Stimulated activated naive CD8-positive, alpha-beta T cell treated with anti-CD3 and anti-CD28 coated beads, Interleukin-15, amount 100 ng/mL, for 72 hours (primary cell): ENCODE data around the gene APOA1.

ENCODE experiments used
- ATAC-seq: fragments of 150-1000 bp; cut with Tn5 transposase; 2 replicates; pipeline ENCODE4 v1.10.0; 2021; ENCODE audit warnings: mild to moderate bottlenecking, moderate library complexity
- DNase-seq, 2 donors: peaks; one replicate each; pipeline ENCODE4 v3.0.0; 2021 to 2022
- H3K27ac Mint-ChIP-seq, 2 donors: one replicate each; pipeline ENCODE4 v1.8.0; 2022; ENCODE audit warnings: mild to moderate bottlenecking in 2 of 2, mixed read lengths in 2 of 2, moderate library complexity in 2 of 2
- H3K27me3 Mint-ChIP-seq: one replicate; pipeline ENCODE4 v1.8.0; 2022; ENCODE audit warnings: mixed read lengths
- H3K4me1 Mint-ChIP-seq: one replicate; pipeline ENCODE4 v1.8.0; 2022; ENCODE audit warnings: mild to moderate bottlenecking, mixed read lengths
- H3K4me3 Mint-ChIP-seq, 2 donors: one replicate each; pipeline ENCODE4 v1.8.0; 2022; ENCODE audit warnings: mild to moderate bottlenecking in 2 of 2, mixed read lengths in 2 of 2, moderate library complexity in 1 of 2
- H3K9me3 Mint-ChIP-seq, 2 donors: one replicate each; pipeline ENCODE4 v1.8.0; 2022; ENCODE audit warnings: mixed read lengths in 2 of 2

Gene APOA1

DNA sequence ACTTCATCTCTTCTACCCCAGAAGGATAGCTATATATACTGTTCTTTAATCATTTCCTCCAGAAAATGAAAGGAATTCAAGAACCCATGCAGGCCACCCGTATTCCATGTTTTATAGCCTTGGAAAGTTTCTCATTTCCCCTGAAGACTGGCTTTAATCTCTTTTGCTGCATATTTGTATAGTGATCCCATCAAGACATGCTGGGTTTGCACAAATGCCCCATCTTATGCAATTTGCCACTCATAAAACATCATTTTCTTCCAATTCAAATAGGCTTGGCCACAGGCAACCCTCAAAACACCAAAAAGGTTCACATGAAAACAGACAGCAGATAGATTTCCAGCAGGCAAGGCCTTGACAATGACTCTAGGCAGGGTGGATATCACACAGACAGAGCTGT, 28.3 kb upstream of the APOA1 start:
- Mint-ChIP-seq H3K4me3 (no peak overlapping the region), H3K4me1 (peaks cover 9% of the 10 kb centered on the region), H3K27me3 (no peaks in the 10 kb centered on the region), H3K9me3 (no peaks in the 10 kb centered on the region), H3K27ac (no peak overlapping the region)
- DNase-seq, result no peak
- ATAC-seq, result no peak

DNA sequence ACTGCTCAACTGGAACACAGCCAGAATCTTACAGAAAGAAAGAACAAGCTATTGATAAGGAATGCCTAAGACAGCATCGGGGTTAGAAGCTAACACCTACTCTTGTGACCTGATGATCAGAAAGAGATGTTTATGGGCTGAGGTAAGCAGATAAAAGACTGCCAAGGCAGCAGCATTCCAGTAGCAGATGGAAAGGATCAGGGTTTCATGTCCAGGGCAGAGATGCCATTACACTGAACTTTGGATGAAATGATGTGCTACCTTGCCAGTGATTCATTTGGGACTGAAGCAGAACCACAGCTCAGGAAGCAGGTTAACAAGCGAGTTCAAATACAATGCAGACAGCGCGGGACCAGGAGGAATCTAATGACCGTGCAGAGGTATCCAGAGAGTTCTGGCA, 27.1 kb upstream of the APOA1 start:
- ATAC-seq, result no peak
- no peak for DNase-seq
- no peak overlapping the region for H3K4me3 Mint-ChIP-seq
- H3K9me3 Mint-ChIP-seq, result no peaks in the 10 kb centered on the region
- H3K27ac Mint-ChIP-seq, result no peak overlapping the region
- no peaks in the 10 kb centered on the region for H3K27me3 Mint-ChIP-seq
- H3K4me1 Mint-ChIP-seq, result peaks cover under 1% of the 10 kb centered on the region

DNA sequence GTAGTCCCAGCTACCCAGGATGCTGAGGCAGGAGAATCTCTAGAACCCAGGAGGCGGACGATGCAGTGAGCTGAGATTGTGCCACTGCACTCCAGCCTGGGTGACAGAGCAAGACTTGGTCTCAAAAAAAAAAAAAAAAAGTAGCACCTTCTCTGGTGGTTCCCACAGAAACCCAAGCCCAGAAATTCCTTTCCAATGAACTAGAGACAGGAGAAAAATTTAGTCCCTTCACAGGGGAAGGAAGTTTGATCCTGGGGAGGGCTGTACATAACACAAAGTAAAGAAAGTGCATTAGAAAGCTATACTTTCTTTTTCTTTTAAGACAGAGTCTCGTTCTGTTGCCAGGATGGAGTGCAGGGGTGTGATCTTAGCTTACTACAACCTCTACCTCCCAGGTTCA, 25.5 kb upstream of the APOA1 start:
- Mint-ChIP-seq H3K27ac (no peak overlapping the region), H3K4me3 (no peak overlapping the region), H3K27me3 (no peaks in the 10 kb centered on the region), H3K9me3 (no peaks in the 10 kb centered on the region), H3K4me1 (no peaks in the 10 kb centered on the region)
- DNase-seq (no peak), ATAC-seq (no peak)

DNA sequence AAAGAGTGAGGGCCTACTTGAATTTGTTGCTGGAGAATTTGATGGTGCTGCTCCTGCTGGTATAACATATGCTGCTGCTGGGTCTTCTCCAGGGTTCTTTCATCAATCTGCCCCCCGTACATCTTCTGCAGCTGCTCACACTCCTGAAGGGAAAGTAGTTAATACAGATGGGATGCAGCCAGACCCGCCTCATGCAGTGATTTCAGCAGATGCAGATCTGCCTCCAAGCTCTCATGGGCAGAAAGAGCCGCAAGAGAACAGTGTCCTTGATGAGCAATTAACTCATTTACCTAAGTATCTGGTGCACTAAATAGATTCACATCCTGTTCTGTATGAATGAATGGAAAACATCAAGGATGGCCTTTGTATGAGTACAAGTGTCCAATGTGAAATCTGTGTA, 24.8 kb upstream of the APOA1 start:
- H3K4me3 Mint-ChIP-seq, result no peak overlapping the region
- no peaks in the 10 kb centered on the region for H3K9me3 Mint-ChIP-seq
- H3K27ac Mint-ChIP-seq, result no peak overlapping the region
- H3K4me1 Mint-ChIP-seq, result no peaks in the 10 kb centered on the region
- DNase-seq, result no peak
- H3K27me3 Mint-ChIP-seq, result no peaks in the 10 kb centered on the region
- no peak for ATAC-seq

- no peaks in the 10 kb centered on the region for H3K27me3 Mint-ChIP-seq
- no peak for ATAC-seq
- no peak for DNase-seq
- H3K4me1 Mint-ChIP-seq, result peaks cover 6% of the 10 kb centered on the region
- no peak overlapping the region for H3K27ac Mint-ChIP-seq
- H3K9me3 Mint-ChIP-seq, result no peaks in the 10 kb centered on the region
- no peak overlapping the region for H3K4me3 Mint-ChIP-seq
These were observed 24.1 kb upstream of the APOA1 start for GRCh38 chr11:116861539-116861938.

DNA sequence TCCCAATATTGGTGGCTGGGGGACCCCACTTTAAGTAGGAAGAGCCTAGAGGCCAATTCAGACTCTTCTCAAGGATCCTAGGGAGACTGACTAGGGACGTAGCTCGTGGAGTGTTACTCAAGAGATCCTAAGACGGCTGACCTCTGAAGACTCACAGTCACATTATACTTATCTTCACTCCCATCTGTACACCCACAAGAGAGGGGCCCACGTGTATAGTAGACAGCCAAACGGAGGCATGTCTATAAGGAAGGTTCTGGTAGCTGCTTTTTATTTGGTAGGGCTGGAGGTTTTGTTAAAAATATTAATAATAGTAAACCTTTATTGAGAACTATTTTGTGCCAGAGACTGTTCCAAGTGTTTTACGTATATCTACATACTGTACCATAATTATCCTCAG, 22.9 kb upstream of the APOA1 start:
- H3K27me3 Mint-ChIP-seq, result no peaks in the 10 kb centered on the region
- no peak for DNase-seq
- peaks cover 17% of the 10 kb centered on the region for H3K4me1 Mint-ChIP-seq
- no peak overlapping the region for H3K4me3 Mint-ChIP-seq
- H3K27ac Mint-ChIP-seq, result no peak overlapping the region
- ATAC-seq, result no peak
- H3K9me3 Mint-ChIP-seq, result no peaks in the 10 kb centered on the region

GRCh38 chr11:116859175-116859574, 21.8 kb upstream of the APOA1 start:
- no peaks in the 10 kb centered on the region for H3K9me3 Mint-ChIP-seq
- H3K4me3 Mint-ChIP-seq, result no peak overlapping the region
- no peak for ATAC-seq
- no peak for DNase-seq
- H3K4me1 Mint-ChIP-seq, result peaks cover 25% of the 10 kb centered on the region
- no peaks in the 10 kb centered on the region for H3K27me3 Mint-ChIP-seq
- H3K27ac Mint-ChIP-seq, result peak overlapping the region in 1 of 2 donors; percentile 64

GRCh38 chr11:116857936-116858335, 20.5 kb upstream of the APOA1 start:
- Mint-ChIP-seq H3K27me3 (no peaks in the 10 kb centered on the region), H3K4me1 (peaks cover 37% of the 10 kb centered on the region), H3K9me3 (no peaks in the 10 kb centered on the region), H3K27ac (no peak overlapping the region), H3K4me3 (no peak overlapping the region)
- DNase-seq, result no peak
- ATAC-seq, result no peak

DNA sequence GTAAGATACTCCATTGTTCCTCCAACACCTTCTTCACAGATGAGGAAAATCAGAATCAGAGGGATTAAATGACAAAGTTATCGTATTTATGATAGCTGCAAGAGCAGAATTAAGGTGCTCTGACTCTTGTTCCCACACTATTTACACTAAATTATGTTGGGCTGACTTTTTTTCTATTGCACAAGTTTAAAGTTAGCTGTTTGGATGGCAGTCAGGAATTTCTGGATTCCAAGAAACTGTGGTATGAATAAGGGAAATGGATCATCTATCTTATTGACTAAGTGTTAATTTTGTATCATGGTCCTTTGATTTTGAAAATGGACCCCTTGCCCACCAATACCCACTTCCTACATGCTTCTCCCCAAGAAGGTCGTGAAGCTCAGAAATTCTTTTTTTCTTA, 19.9 kb upstream of the APOA1 start:
- ATAC-seq (no peak), DNase-seq (no peak)
- H3K27me3 Mint-ChIP-seq, result no peaks in the 10 kb centered on the region
- H3K4me3 Mint-ChIP-seq, result no peak overlapping the region
- peaks cover 44% of the 10 kb centered on the region for H3K4me1 Mint-ChIP-seq
- no peaks in the 10 kb centered on the region for H3K9me3 Mint-ChIP-seq
- H3K27ac Mint-ChIP-seq, result no peak overlapping the region

DNA sequence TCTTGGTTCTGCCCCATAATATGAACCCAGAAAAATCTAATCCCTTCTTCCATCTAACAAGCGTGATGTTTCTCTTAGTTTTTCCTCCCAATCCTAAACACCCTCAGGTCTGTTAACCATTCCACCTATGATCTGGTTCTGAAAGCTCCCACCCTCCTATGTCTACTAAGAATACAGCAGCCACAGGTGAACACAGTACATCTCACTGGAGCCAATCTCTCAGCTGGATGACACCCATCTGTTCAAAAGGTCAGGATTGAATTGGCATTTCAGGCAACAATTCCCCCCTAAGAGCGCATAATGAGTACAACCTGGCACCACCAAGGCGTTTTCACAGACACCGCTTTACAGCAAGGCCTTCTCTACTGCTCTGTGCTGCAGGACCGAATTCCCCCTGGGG, 19.0 kb upstream of the APOA1 start:
- Mint-ChIP-seq H3K27me3 (no peaks in the 10 kb centered on the region), H3K4me3 (no peak overlapping the region), H3K9me3 (no peaks in the 10 kb centered on the region), H3K27ac (no peak overlapping the region), H3K4me1 (peaks cover 53% of the 10 kb centered on the region)
- no peak for ATAC-seq
- no peak for DNase-seq

GRCh38 chr11:116855413-116855812, 18.0 kb upstream of the APOA1 start:
- no peak overlapping the region for H3K4me3 Mint-ChIP-seq
- peaks cover 59% of the 10 kb centered on the region for H3K4me1 Mint-ChIP-seq
- no peak for DNase-seq
- ATAC-seq, result no peak
- no peaks in the 10 kb centered on the region for H3K9me3 Mint-ChIP-seq
- H3K27ac Mint-ChIP-seq, result peak overlapping the region in 1 of 2 donors; percentile 72
- no peaks in the 10 kb centered on the region for H3K27me3 Mint-ChIP-seq

GRCh38 chr11:116853461-116854073, 16.1 kb upstream of the APOA1 start:
- DNase-seq, result peak; percentile 56 to 75
- ATAC-seq, result peak; percentile 97
- peak overlapping the region; percentile 45 to 92 for H3K27ac Mint-ChIP-seq
- H3K4me3 Mint-ChIP-seq, result peak overlapping the region; percentile 58 to 63
- H3K27me3 Mint-ChIP-seq, result no peaks in the 10 kb centered on the region
- peaks cover 68% of the 10 kb centered on the region for H3K4me1 Mint-ChIP-seq
- no peaks in the 10 kb centered on the region for H3K9me3 Mint-ChIP-seq

- no peaks in the 10 kb centered on the region for H3K27me3 Mint-ChIP-seq
- H3K27ac Mint-ChIP-seq, result peak overlapping the region; percentile 45 to 84
- DNase-seq, result no peak
- H3K4me1 Mint-ChIP-seq, result peaks cover 68% of the 10 kb centered on the region
- peak overlapping the region; percentile 58 to 63 for H3K4me3 Mint-ChIP-seq
- no peak for ATAC-seq
- H3K9me3 Mint-ChIP-seq, result no peaks in the 10 kb centered on the region
These were observed 15.0 kb upstream of the APOA1 start for GRCh38 chr11:116852261-116853031.

- no peaks in the 10 kb centered on the region for H3K27me3 Mint-ChIP-seq
- peak overlapping the region in 1 of 2 donors; percentile 45 for H3K27ac Mint-ChIP-seq
- no peaks in the 10 kb centered on the region for H3K9me3 Mint-ChIP-seq
- H3K4me3 Mint-ChIP-seq, result peak overlapping the region; percentile 58 to 63
- DNase-seq (peak; percentile 41 to 67), ATAC-seq (peak; percentile 35)
- H3K4me1 Mint-ChIP-seq, result peaks cover 63% of the 10 kb centered on the region
These were observed 14.2 kb upstream of the APOA1 start for GRCh38 chr11:116851626-116852025.

GRCh38 chr11:116849486-116849885, 12.1 kb upstream of the APOA1 start:
- DNase-seq (no peak), ATAC-seq (no peak)
- Mint-ChIP-seq H3K4me1 (peaks cover 46% of the 10 kb centered on the region), H3K4me3 (no peak overlapping the region), H3K27me3 (no peaks in the 10 kb centered on the region), H3K27ac (peak overlapping the region in 1 of 2 donors; percentile 29), H3K9me3 (no peaks in the 10 kb centered on the region)

GRCh38 chr11:116849060-116849459, 11.6 kb upstream of the APOA1 start:
- DNase-seq, result no peak
- no peaks in the 10 kb centered on the region for H3K27me3 Mint-ChIP-seq
- no peak overlapping the region for H3K27ac Mint-ChIP-seq
- peaks cover 42% of the 10 kb centered on the region for H3K4me1 Mint-ChIP-seq
- no peak for ATAC-seq
- H3K9me3 Mint-ChIP-seq, result no peaks in the 10 kb centered on the region
- no peak overlapping the region for H3K4me3 Mint-ChIP-seq
